Activated CD4-positive, alpha-beta memory T cell treated with anti-CD3 and anti-CD28 coated beads, Interleukin-2, amount 10 ng/mL, durations not matched to agents 7 days and 5 days (primary cell): ENCODE data around the gene PDE4D. TPM values are rescaled to one million over a fixed set of nuclear protein-coding genes. Genes with fewer than 3 reads are reported as not detected.

Experiments used
- CTCF ChIA-PET: fragments of 350-600 bp; sonication (Branson Sonifier 250); formaldehyde crosslinking; loops from one replicate; lab custom pipeline; 2021; ENCODE audit warnings: antibody characterized with exemption, inconsistent platforms; lab: Charles Lee
- POLR2A ChIA-PET: fragments of 350-600 bp; sonication (Branson Sonifier 250); formaldehyde crosslinking; loops from one replicate; lab custom pipeline; 2021; ENCODE audit warnings: antibody characterized with exemption; lab: Charles Lee
- DNase-seq: peaks from one replicate; pipeline ENCODE4 v3.0.0-alpha.2; 2020
- H3K27ac Mint-ChIP-seq: one replicate; pipeline ENCODE4 v1.8.0; 2021; ENCODE audit warnings: mild to moderate bottlenecking, mixed read lengths
- H3K27me3 Mint-ChIP-seq: one replicate; pipeline ENCODE4 v1.8.0; 2021; ENCODE audit warnings: mixed read lengths
- H3K36me3 Mint-ChIP-seq: one replicate; pipeline ENCODE4 v1.8.0; 2021; ENCODE audit warnings: low read depth, mixed read lengths
- H3K4me1 Mint-ChIP-seq: one replicate; pipeline ENCODE4 v1.8.0; 2021; ENCODE audit warnings: mixed read lengths
- H3K4me3 Mint-ChIP-seq: one replicate; pipeline ENCODE4 v1.8.0; 2021; ENCODE audit warnings: mild to moderate bottlenecking, mixed read lengths
- H3K9me3 Mint-ChIP-seq: one replicate; pipeline ENCODE4 v1.8.0; 2021; ENCODE audit warnings: mixed read lengths
- total RNA-seq, 2 experiments: library from RNA; stranded (reverse); gene quantifications; one replicate each; pipeline ENCODE4 v1.2.3, GENCODE V29; 2021

Gene PDE4D
- total RNA-seq, 2 experiments from 2014 or later, result 123 to 126 TPM

GRCh38 chr5:59040024-59040803 lies 853.3 kb downstream of the PDE4D start:
- POLR2A ChIA-PET, result interaction anchor here (0.8 to 3.0 kb wide), 13 partner anchors 12 to 134 kb away, joined by 3 to 75 read pairs (median 11); no protein-coding TSS in a partner anchor
- DNase-seq, result no peak
- H3K4me3 Mint-ChIP-seq, result peak overlapping the region; percentile 84

GRCh38 chr5:59039296-59040023 lies 854.1 kb downstream of the PDE4D start:
- peak; percentile 95 for DNase-seq
- Mint-ChIP-seq H3K4me1 (peaks cover 46% of the 10 kb centered on the region), H3K4me3 (peak overlapping the region; percentile 84), H3K27me3 (no peaks in the 10 kb centered on the region), H3K36me3 (peaks cover 56% of the 10 kb centered on the region), H3K9me3 (no peaks in the 10 kb centered on the region), H3K27ac (peak overlapping the region; percentile 97)
- ChIA-PET CTCF (interaction anchor here (1.0 to 1.8 kb wide), 3 partner anchors 50 to 89 kb away, joined by 3 to 10 read pairs (median 7); no protein-coding TSS in a partner anchor), POLR2A (interaction anchor here (0.8 to 2.1 kb wide), 12 partner anchors 13 to 135 kb away, joined by 3 to 75 read pairs (median 9); no protein-coding TSS in a partner anchor)

More at GRCh38 chr5:59040024-59040803, 853.3 kb downstream of the PDE4D start:
- CTCF ChIA-PET, result interaction anchor here (0.9 to 3.1 kb wide), 7 partner anchors 8 to 134 kb away, joined by 3 to 17 read pairs (median 7); no protein-coding TSS in a partner anchor
- H3K9me3 Mint-ChIP-seq, result no peaks in the 10 kb centered on the region
- H3K36me3 Mint-ChIP-seq, result peaks cover 50% of the 10 kb centered on the region
- peaks cover 39% of the 10 kb centered on the region for H3K4me1 Mint-ChIP-seq
- H3K27me3 Mint-ChIP-seq, result no peaks in the 10 kb centered on the region
- H3K27ac Mint-ChIP-seq, result peak overlapping the region; percentile 97

- H3K9me3 Mint-ChIP-seq, result no peaks in the 10 kb centered on the region
- peaks cover 48% of the 10 kb centered on the region for H3K4me1 Mint-ChIP-seq
- no peak for DNase-seq
- ChIA-PET CTCF (interaction anchor here (0.8 to 1.8 kb wide), 4 partner anchors 51 to 134 kb away, joined by 3 to 10 read pairs (median 6); no protein-coding TSS in a partner anchor), POLR2A (interaction anchor here (1.0 to 2.1 kb wide), 11 partner anchors 14 to 136 kb away, joined by 3 to 75 read pairs (median 11); no protein-coding TSS in a partner anchor)
- H3K36me3 Mint-ChIP-seq, result peaks cover 56% of the 10 kb centered on the region
- H3K27ac Mint-ChIP-seq, result peak overlapping the region; percentile 97
- no peaks in the 10 kb centered on the region for H3K27me3 Mint-ChIP-seq
- peak overlapping the region; percentile 84 for H3K4me3 Mint-ChIP-seq
Observed at GRCh38 chr5:59038798-59039295, 854.7 kb downstream of the PDE4D start.

GRCh38 chr5:59037941-59038797 lies 855.4 kb downstream of the PDE4D start:
- Mint-ChIP-seq H3K27ac (peak overlapping the region; percentile 97), H3K36me3 (peaks cover 56% of the 10 kb centered on the region), H3K4me3 (peak overlapping the region; percentile 84), H3K4me1 (peaks cover 52% of the 10 kb centered on the region), H3K27me3 (no peaks in the 10 kb centered on the region), H3K9me3 (no peaks in the 10 kb centered on the region)
- CTCF ChIA-PET, result interaction anchor here (0.8 to 6.8 kb wide), 6 partner anchors 85 to 136 kb away, joined by 4 to 109 read pairs (median 25); no protein-coding TSS in a partner anchor
- no peak for DNase-seq
- POLR2A ChIA-PET, result interaction anchor here (0.7 to 4.0 kb wide), 12 partner anchors 54 to 136 kb away, joined by 3 to 124 read pairs (median 12); no protein-coding TSS in a partner anchor

- no peak for DNase-seq
- Mint-ChIP-seq H3K27me3 (no peaks in the 10 kb centered on the region), H3K9me3 (no peaks in the 10 kb centered on the region), H3K4me1 (peaks cover 54% of the 10 kb centered on the region), H3K36me3 (peaks cover 63% of the 10 kb centered on the region), H3K27ac (peak overlapping the region; percentile 97), H3K4me3 (peak overlapping the region; percentile 84)
- ChIA-PET POLR2A (interaction anchor here (0.7 to 4.0 kb wide), 3 partner anchors 87 to 113 kb away, joined by 3 to 124 read pairs (median 92); no protein-coding TSS in a partner anchor), CTCF (interaction anchor here (0.9 to 6.8 kb wide), 6 partner anchors 48 to 150 kb away, joined by 3 to 109 read pairs (median 30); no protein-coding TSS in a partner anchor)
Observed at GRCh38 chr5:59037453-59037852, 856.1 kb downstream of the PDE4D start.

- peaks cover 51% of the 10 kb centered on the region for H3K4me1 Mint-ChIP-seq
- POLR2A ChIA-PET, result interaction anchor here (0.7 to 4.0 kb wide), 6 partner anchors 59 to 138 kb away, joined by 3 to 124 read pairs (median 14); no protein-coding TSS in a partner anchor
- H3K4me3 Mint-ChIP-seq, result peak overlapping the region; percentile 84
Observed at GRCh38 chr5:59037041-59037440, 856.5 kb downstream of the PDE4D start.

GRCh38 chr5:59036274-59036961 lies 857.1 kb downstream of the PDE4D start:
- Mint-ChIP-seq H3K27ac (peak overlapping the region; percentile 97), H3K4me3 (peak overlapping the region; percentile 84), H3K9me3 (no peaks in the 10 kb centered on the region), H3K27me3 (no peaks in the 10 kb centered on the region), H3K36me3 (peaks cover 66% of the 10 kb centered on the region), H3K4me1 (peaks cover 47% of the 10 kb centered on the region)
- peak; percentile 66 for DNase-seq
- POLR2A ChIA-PET, result interaction anchor here (0.7 to 4.0 kb wide), 9 partner anchors 9 to 139 kb away, joined by 3 to 124 read pairs (median 8); no protein-coding TSS in a partner anchor
- CTCF ChIA-PET, result interaction anchor here (0.7 to 6.8 kb wide), 17 partner anchors 9 to 151 kb away, joined by 3 to 109 read pairs (median 4); no protein-coding TSS in a partner anchor

More at GRCh38 chr5:59037041-59037440, 856.5 kb downstream of the PDE4D start:
- Mint-ChIP-seq H3K9me3 (no peaks in the 10 kb centered on the region), H3K27me3 (no peaks in the 10 kb centered on the region), H3K36me3 (peaks cover 64% of the 10 kb centered on the region), H3K27ac (peak overlapping the region; percentile 97)
- CTCF ChIA-PET, result interaction anchor here (0.7 to 6.8 kb wide), 11 partner anchors 19 to 151 kb away, joined by 3 to 109 read pairs (median 4); no protein-coding TSS in a partner anchor
- no peak for DNase-seq

GRCh38 chr5:59035681-59036080 lies 857.8 kb downstream of the PDE4D start:
- no peak for DNase-seq
- H3K9me3 Mint-ChIP-seq, result no peaks in the 10 kb centered on the region
- ChIA-PET CTCF (interaction anchor here (0.6 to 6.8 kb wide), 18 partner anchors 8 to 152 kb away, joined by 3 to 109 read pairs (median 4); no protein-coding TSS in a partner anchor), POLR2A (interaction anchor here (0.7 to 4.0 kb wide), 11 partner anchors 8 to 149 kb away, joined by 3 to 124 read pairs (median 8); no protein-coding TSS in a partner anchor)
- H3K4me1 Mint-ChIP-seq, result peaks cover 45% of the 10 kb centered on the region
- peak overlapping the region; percentile 97 for H3K27ac Mint-ChIP-seq
- no peaks in the 10 kb centered on the region for H3K27me3 Mint-ChIP-seq
- H3K4me3 Mint-ChIP-seq, result peak overlapping the region; percentile 84
- H3K36me3 Mint-ChIP-seq, result peaks cover 71% of the 10 kb centered on the region

GRCh38 chr5:59034498-59035186 lies 858.9 kb downstream of the PDE4D start:
- Mint-ChIP-seq H3K4me3 (peak overlapping the region; percentile 84), H3K36me3 (peaks cover 81% of the 10 kb centered on the region), H3K4me1 (peaks cover 47% of the 10 kb centered on the region), H3K27me3 (no peaks in the 10 kb centered on the region), H3K9me3 (peaks cover 4% of the 10 kb centered on the region), H3K27ac (peak overlapping the region; percentile 97)
- DNase-seq, result no peak
- ChIA-PET POLR2A (interaction anchor here (0.8 to 4.0 kb wide), 9 partner anchors 13 to 148 kb away, joined by 3 to 124 read pairs (median 9); no protein-coding TSS in a partner anchor), CTCF (interaction anchor here (0.6 to 6.8 kb wide), 24 partner anchors 13 to 153 kb away, joined by 3 to 109 read pairs (median 4); no protein-coding TSS in a partner anchor)
